ENCODE measurements around the gene EPHB2.

EPHB2 gene

DNA sequence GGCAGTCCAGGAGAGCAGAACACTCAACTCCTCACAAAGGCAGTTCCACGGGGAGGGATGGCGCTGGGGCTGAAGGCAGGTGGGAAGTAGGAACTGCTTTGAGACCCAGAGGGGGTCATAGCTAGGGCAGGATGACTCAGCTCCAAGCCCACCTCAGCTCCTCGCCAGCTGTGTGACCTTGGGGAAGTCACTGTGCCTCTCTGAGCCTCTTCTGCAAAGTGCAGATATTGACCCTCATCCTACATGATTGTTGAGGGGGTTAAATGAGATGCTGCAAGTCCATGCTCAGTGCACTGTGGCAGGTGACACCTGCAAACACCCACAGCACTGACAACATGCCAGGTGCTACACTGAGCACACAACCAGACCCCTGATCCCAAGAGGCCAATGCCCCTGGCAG is 168.8 kb downstream of the EPHB2 start:
- TF ChIP-seq POLR2AphosphoS5 (IDR thresholded peaks at IDR 0.05; ENCODE audit: low read depth, low read length) (no peak), FOXP2 (optimal IDR thresholded peaks at IDR 0.05; ENCODE audit: borderline replicate concordance, extremely low read depth, extremely low read length, insufficient read depth) (no peak), TAF1 (IDR thresholded peaks at IDR 0.05; ENCODE audit: borderline replicate concordance, insufficient read depth, low read length) (no peak), SIN3A (IDR thresholded peaks at IDR 0.05; ENCODE audit: borderline replicate concordance, insufficient read depth, low read length) (no peak)
- TF ChIP-seq, protein P1, sequence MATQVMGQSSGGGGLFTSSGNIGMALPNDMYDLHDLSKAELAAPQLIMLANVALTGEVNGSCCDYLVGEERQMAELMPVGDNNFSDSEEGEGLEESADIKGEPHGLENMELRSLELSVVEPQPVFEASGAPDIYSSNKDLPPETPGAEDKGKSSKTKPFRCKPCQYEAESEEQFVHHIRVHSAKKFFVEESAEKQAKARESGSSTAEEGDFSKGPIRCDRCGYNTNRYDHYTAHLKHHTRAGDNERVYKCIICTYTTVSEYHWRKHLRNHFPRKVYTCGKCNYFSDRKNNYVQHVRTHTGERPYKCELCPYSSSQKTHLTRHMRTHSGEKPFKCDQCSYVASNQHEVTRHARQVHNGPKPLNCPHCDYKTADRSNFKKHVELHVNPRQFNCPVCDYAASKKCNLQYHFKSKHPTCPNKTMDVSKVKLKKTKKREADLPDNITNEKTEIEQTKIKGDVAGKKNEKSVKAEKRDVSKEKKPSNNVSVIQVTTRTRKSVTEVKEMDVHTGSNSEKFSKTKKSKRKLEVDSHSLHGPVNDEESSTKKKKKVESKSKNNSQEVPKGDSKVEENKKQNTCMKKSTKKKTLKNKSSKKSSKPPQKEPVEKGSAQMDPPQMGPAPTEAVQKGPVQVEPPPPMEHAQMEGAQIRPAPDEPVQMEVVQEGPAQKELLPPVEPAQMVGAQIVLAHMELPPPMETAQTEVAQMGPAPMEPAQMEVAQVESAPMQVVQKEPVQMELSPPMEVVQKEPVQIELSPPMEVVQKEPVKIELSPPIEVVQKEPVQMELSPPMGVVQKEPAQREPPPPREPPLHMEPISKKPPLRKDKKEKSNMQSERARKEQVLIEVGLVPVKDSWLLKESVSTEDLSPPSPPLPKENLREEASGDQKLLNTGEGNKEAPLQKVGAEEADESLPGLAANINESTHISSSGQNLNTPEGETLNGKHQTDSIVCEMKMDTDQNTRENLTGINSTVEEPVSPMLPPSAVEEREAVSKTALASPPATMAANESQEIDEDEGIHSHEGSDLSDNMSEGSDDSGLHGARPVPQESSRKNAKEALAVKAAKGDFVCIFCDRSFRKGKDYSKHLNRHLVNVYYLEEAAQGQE (IDR thresholded peaks at IDR 0.05; ENCODE audit: insufficient read depth in 1 of 2, low read depth in 2 of 2, low read length in 2 of 2), result no peak

GRCh38 chr1:22880174-22880601 is 169.5 kb downstream of the EPHB2 start:
- TF ChIP-seq, protein P1 (IDR thresholded peaks at IDR 0.05; ENCODE audit: insufficient read depth in 1 of 2, low read depth in 2 of 2, low read length in 2 of 2), result no peak
- TF ChIP-seq TAF1 (IDR thresholded peaks at IDR 0.05; ENCODE audit: borderline replicate concordance, insufficient read depth, low read length), result no peak
- TF ChIP-seq POLR2AphosphoS5 (IDR thresholded peaks at IDR 0.05; ENCODE audit: low read depth, low read length), result no peak
- TF ChIP-seq SIN3A (IDR thresholded peaks at IDR 0.05; ENCODE audit: borderline replicate concordance, insufficient read depth, low read length), result no peak
- no peak for TF ChIP-seq FOXP2 (optimal IDR thresholded peaks at IDR 0.05; ENCODE audit: borderline replicate concordance, extremely low read depth, extremely low read length, insufficient read depth)

DNA sequence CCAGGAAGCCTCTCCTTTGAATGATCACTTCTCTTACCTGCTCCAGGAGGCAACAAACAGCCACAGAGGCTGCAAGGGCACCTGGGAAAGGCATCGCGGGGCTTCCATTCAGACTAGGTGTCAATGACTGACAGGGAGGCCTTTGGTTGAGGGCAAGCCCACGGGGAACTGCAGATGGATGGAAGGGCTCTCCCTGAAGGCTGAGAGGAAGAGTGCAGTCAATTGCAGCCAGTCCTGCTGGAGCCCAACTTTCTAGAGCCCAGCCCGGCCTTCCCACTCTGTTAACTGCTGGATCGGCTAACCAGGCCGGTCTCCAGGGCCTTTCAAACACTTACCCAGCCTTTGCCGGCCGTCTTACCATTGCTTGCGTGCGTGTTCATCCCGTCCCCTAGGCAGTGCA is 172.8 kb downstream of the EPHB2 start:
- no peak for TF ChIP-seq POLR2AphosphoS5 (IDR thresholded peaks at IDR 0.05; ENCODE audit: low read depth, low read length)
- TF ChIP-seq, protein P1 (IDR thresholded peaks at IDR 0.05; ENCODE audit: insufficient read depth in 1 of 2, low read depth in 2 of 2, low read length in 2 of 2), result no peak
- TF ChIP-seq SIN3A (IDR thresholded peaks at IDR 0.05; ENCODE audit: borderline replicate concordance, insufficient read depth, low read length), result no peak
- TF ChIP-seq FOXP2 (optimal IDR thresholded peaks at IDR 0.05; ENCODE audit: borderline replicate concordance, extremely low read depth, extremely low read length, insufficient read depth), result no peak
- no peak for TF ChIP-seq TAF1 (IDR thresholded peaks at IDR 0.05; ENCODE audit: borderline replicate concordance, insufficient read depth, low read length)

GRCh38 chr1:22884806-22885530 is 174.3 kb downstream of the EPHB2 start:
- TF ChIP-seq SIN3A (IDR thresholded peaks at IDR 0.05; ENCODE audit: borderline replicate concordance, insufficient read depth, low read length) (no peak), FOXP2 (optimal IDR thresholded peaks at IDR 0.05; ENCODE audit: borderline replicate concordance, extremely low read depth, extremely low read length, insufficient read depth) (no peak), POLR2AphosphoS5 (IDR thresholded peaks at IDR 0.05; ENCODE audit: low read depth, low read length) (no peak), TAF1 (IDR thresholded peaks at IDR 0.05; ENCODE audit: borderline replicate concordance, insufficient read depth, low read length) (no peak)
- TF ChIP-seq, protein P1 (IDR thresholded peaks at IDR 0.05; ENCODE audit: insufficient read depth in 1 of 2, low read depth in 2 of 2, low read length in 2 of 2), result no peak

All from PFSK-1 (cell line).